Astrocyte (in vitro differentiated cells and primary cell): ENCODE measurements around the gene MYO19. TPM values are rescaled to one million over a fixed set of nuclear protein-coding genes. Genes with fewer than 3 reads are reported as not detected.

Source experiments
- DNase-seq: peaks from one replicate; pipeline ENCODE4 v3.0.0-alpha.2; 2010; ENCODE audit warnings: low read depth
- FAIRE-seq: peaks from 2 replicates; lab custom pipeline; 2011; peaks lifted over from hg19 to GRCh38; lab: Jason Lieb, UNC
- H2AFZ ChIP-seq: 2 replicates; pipeline ENCODE4 v1.6.0; 2012; ENCODE audit warnings: low read depth, low read length, inconsistent platforms
- H3K27ac ChIP-seq: 2 replicates; pipeline ENCODE4 v1.5.1; 2011; ENCODE audit warnings: low read depth, low read length, inconsistent platforms
- H3K27me3 ChIP-seq: 2 replicates; pipeline ENCODE4 v1.6.0; 2011; ENCODE audit warnings: low read length, inconsistent platforms; ENCODE audit not compliant: insufficient read depth
- H3K36me3 ChIP-seq: 2 replicates; pipeline ENCODE4 v1.5.1; 2011; ENCODE audit warnings: low read length, inconsistent platforms; ENCODE audit not compliant: insufficient read depth
- H3K4me1 ChIP-seq: 2 replicates; pipeline ENCODE4 v1.5.1; 2011; ENCODE audit warnings: low read length, inconsistent platforms; ENCODE audit not compliant: insufficient read depth
- H3K4me2 ChIP-seq: 2 replicates; pipeline ENCODE4 v1.6.0; 2012; ENCODE audit warnings: low read length, inconsistent platforms
- H3K4me3 ChIP-seq: 2 replicates; pipeline ENCODE4 v1.5.1; 2011; ENCODE audit warnings: low read depth, mild to moderate bottlenecking, low read length, inconsistent platforms; ENCODE audit not compliant: insufficient read depth
- H3K79me2 ChIP-seq: 2 replicates; pipeline ENCODE4 v1.6.0; 2012; ENCODE audit warnings: mild to moderate bottlenecking, low read length, inconsistent platforms; ENCODE audit not compliant: insufficient read depth
- H3K9ac ChIP-seq: 2 replicates; pipeline ENCODE4 v1.6.0; 2012; ENCODE audit warnings: mild to moderate bottlenecking, low read length, inconsistent platforms
- H3K9me3 ChIP-seq: 2 replicates; pipeline ENCODE4 v1.5.1; 2012; ENCODE audit warnings: low read depth, mild to moderate bottlenecking, low read length, inconsistent platforms; ENCODE audit not compliant: insufficient read depth
- H4K20me1 ChIP-seq: 2 replicates; pipeline ENCODE4 v1.6.0; 2012; ENCODE audit warnings: low read length, inconsistent platforms; ENCODE audit not compliant: insufficient read depth
- H3K27ac Mint-ChIP-seq: one replicate; pipeline ENCODE4 v1.8.0; 2021; ENCODE audit warnings: mild to moderate bottlenecking, mixed read lengths; ENCODE audit not compliant: unreplicated experiment
- H3K27me3 Mint-ChIP-seq: one replicate; pipeline ENCODE4 v1.8.0; 2021; ENCODE audit warnings: low read depth, mixed read lengths; ENCODE audit not compliant: unreplicated experiment
- H3K36me3 Mint-ChIP-seq: one replicate; pipeline ENCODE4 v1.8.0; 2021; ENCODE audit warnings: low read depth, mixed read lengths; ENCODE audit not compliant: unreplicated experiment
- H3K4me1 Mint-ChIP-seq: one replicate; pipeline ENCODE4 v1.8.0; 2021; ENCODE audit warnings: low read depth, mixed read lengths; ENCODE audit not compliant: unreplicated experiment
- H3K4me3 Mint-ChIP-seq: one replicate; pipeline ENCODE4 v1.8.0; 2021; ENCODE audit warnings: mild to moderate bottlenecking, moderate library complexity, mixed read lengths; ENCODE audit not compliant: unreplicated experiment
- H3K9me3 Mint-ChIP-seq: one replicate; pipeline ENCODE4 v1.8.0; 2021; ENCODE audit warnings: mild to moderate bottlenecking, mixed read lengths; ENCODE audit not compliant: unreplicated experiment
- CTCF ChIP-seq: IDR thresholded peaks from 2 replicates; pipeline ENCODE4 v1.5.1; 2011; ENCODE audit warnings: low read depth, mild to moderate bottlenecking, inconsistent platforms, low read length, moderate library complexity; ENCODE audit not compliant: insufficient read depth
- EZH2 ChIP-seq: IDR thresholded peaks from 2 replicates; pipeline ENCODE4 v1.6.1; 2012; ENCODE audit warnings: mild to moderate bottlenecking, low read length, inconsistent platforms; ENCODE audit not compliant: insufficient read depth
- total RNA-seq: library from RNA; stranded (reverse); gene quantifications from 2 replicates; pipeline ENCODE4 v1.2.1, GENCODE V29; 2021

MYO19 gene
- total RNA-seq, 1 donor from 2014 or later = 42.9 TPM

- Histone ChIP-seq H4K20me1 (peaks cover 5% of the 10 kb centered on the region), H3K4me1 (no peaks in the 10 kb centered on the region), H3K36me3 (peaks cover 14% of the 10 kb centered on the region), H3K9me3 (no peaks in the 10 kb centered on the region), H3K27ac (no peak overlapping the region), H3K4me2 (no peak overlapping the region), H3K79me2 (no peaks in the 10 kb centered on the region), H2AFZ (no peak overlapping the region), H3K9ac (no peak overlapping the region), H3K27me3 (no peaks in the 10 kb centered on the region), H3K4me3 (no peak overlapping the region)
- TF ChIP-seq CTCF (no peak), EZH2 (no peak)
- no peaks in the 10 kb centered on the region for H3K9me3 Mint-ChIP-seq
- H3K27ac Mint-ChIP-seq = no peak overlapping the region
- FAIRE-seq = no peak
- H3K36me3 Mint-ChIP-seq = peaks cover 23% of the 10 kb centered on the region
- no peaks in the 10 kb centered on the region for H3K4me1 Mint-ChIP-seq
- no peak overlapping the region for H3K4me3 Mint-ChIP-seq
- DNase-seq = no peak
- no peaks in the 10 kb centered on the region for H3K27me3 Mint-ChIP-seq
Observed at GRCh38 chr17:36512641-36513040, 22.0 kb downstream of the MYO19 start.

GRCh38 chr17:36511216-36511615, 23.5 kb downstream of the MYO19 start:
- H3K27ac ChIP-seq = no peak overlapping the region
- H3K79me2 ChIP-seq = no peaks in the 10 kb centered on the region
- no peaks in the 10 kb centered on the region for H3K9me3 ChIP-seq
- H3K27me3 Mint-ChIP-seq = no peaks in the 10 kb centered on the region
- no peak for TF ChIP-seq CTCF
- TF ChIP-seq EZH2 = no peak
- H3K4me2 ChIP-seq = no peak overlapping the region
- H3K4me1 Mint-ChIP-seq = no peaks in the 10 kb centered on the region
- FAIRE-seq (no peak), DNase-seq (no peak)
- peaks cover 5% of the 10 kb centered on the region for H4K20me1 ChIP-seq
- no peaks in the 10 kb centered on the region for H3K9me3 Mint-ChIP-seq
- no peak overlapping the region for H3K9ac ChIP-seq
- peaks cover 29% of the 10 kb centered on the region for H3K36me3 Mint-ChIP-seq
- no peaks in the 10 kb centered on the region for H3K27me3 ChIP-seq
- H3K4me3 ChIP-seq = no peak overlapping the region
- H3K4me1 ChIP-seq = no peaks in the 10 kb centered on the region
- no peak overlapping the region for H2AFZ ChIP-seq
- H3K36me3 ChIP-seq = peaks cover 18% of the 10 kb centered on the region
- H3K27ac Mint-ChIP-seq = no peak overlapping the region
- no peak overlapping the region for H3K4me3 Mint-ChIP-seq

GRCh38 chr17:36510636-36511035, 24.0 kb downstream of the MYO19 start:
- H3K4me2 ChIP-seq = no peak overlapping the region
- H3K27ac ChIP-seq = no peak overlapping the region
- H3K27ac Mint-ChIP-seq = peak overlapping the region; percentile 41
- FAIRE-seq = no peak
- H3K4me3 ChIP-seq = no peak overlapping the region
- H3K9ac ChIP-seq = no peak overlapping the region
- no peak overlapping the region for H3K4me3 Mint-ChIP-seq
- peaks cover 30% of the 10 kb centered on the region for H3K36me3 Mint-ChIP-seq
- H3K4me1 ChIP-seq = no peaks in the 10 kb centered on the region
- H3K79me2 ChIP-seq = no peaks in the 10 kb centered on the region
- H3K27me3 Mint-ChIP-seq = no peaks in the 10 kb centered on the region
- H3K4me1 Mint-ChIP-seq = no peaks in the 10 kb centered on the region
- no peaks in the 10 kb centered on the region for H3K27me3 ChIP-seq
- H3K9me3 Mint-ChIP-seq = no peaks in the 10 kb centered on the region
- no peak overlapping the region for H2AFZ ChIP-seq
- H3K9me3 ChIP-seq = no peaks in the 10 kb centered on the region
- peaks cover 3% of the 10 kb centered on the region for H4K20me1 ChIP-seq
- DNase-seq = no peak
- peaks cover 13% of the 10 kb centered on the region for H3K36me3 ChIP-seq
- TF ChIP-seq CTCF = no peak
- no peak for TF ChIP-seq EZH2
